Activated CD4-positive, alpha-beta T cell treated with anti-CD3 and anti-CD28 coated beads for 36 hours (primary cell): Measurements from ENCODE around the gene WDR74. TPM values are rescaled to one million over a fixed set of nuclear protein-coding genes. Genes with fewer than 3 reads are reported as not detected.

ENCODE experiments used
- ATAC-seq: fragments of 200-7000 bp; cut with Tn5 transposase; one replicate; pipeline ENCODE4 v1.10.0; 2021; ENCODE audit warnings: mild to moderate bottlenecking, moderate library complexity
- CTCF ChIA-PET: fragments of 350-600 bp; sonication (Branson Sonifier 250); formaldehyde crosslinking; loops from one replicate; lab custom pipeline; 2021; ENCODE audit warnings: antibody characterized with exemption; lab: Charles Lee
- POLR2A ChIA-PET: fragments of 350-600 bp; sonication (Branson Sonifier 250); formaldehyde crosslinking; loops from one replicate; lab custom pipeline; 2021; ENCODE audit warnings: antibody characterized with exemption, inconsistent platforms; lab: Charles Lee
- DNase-seq: peaks from one replicate; pipeline ENCODE4 v3.0.0-alpha.2; 2020
- H3K27ac Mint-ChIP-seq: one replicate; pipeline ENCODE4 v1.8.0; 2021; ENCODE audit warnings: mixed read lengths
- H3K27me3 Mint-ChIP-seq: one replicate; pipeline ENCODE4 v1.8.0; 2021; ENCODE audit warnings: mixed read lengths
- H3K36me3 Mint-ChIP-seq: one replicate; pipeline ENCODE4 v1.8.0; 2021; ENCODE audit warnings: low read depth, mixed read lengths
- H3K4me1 Mint-ChIP-seq: one replicate; pipeline ENCODE4 v1.8.0; 2021; ENCODE audit warnings: mixed read lengths
- H3K4me3 Mint-ChIP-seq: one replicate; pipeline ENCODE4 v1.8.0; 2021; ENCODE audit warnings: mild to moderate bottlenecking, moderate library complexity, mixed read lengths
- H3K9me3 Mint-ChIP-seq: one replicate; pipeline ENCODE4 v1.8.0; 2021; ENCODE audit warnings: low read depth, mixed read lengths
- intact Hi-C, 2 experiments: fragments of 100-400 bp; cut with DNase I in 1 of 2; cut with micrococcal nuclease in 1 of 2; formaldehyde crosslinking; loops; one replicate each; pipeline versions ENCODE4 v1.14.2 to v1.15.1; 2022 to 2024; cut with DNase I, micrococcal nuclease
- total RNA-seq, 2 experiments: library from RNA; stranded (reverse); gene quantifications; one replicate each; pipeline ENCODE4 v1.2.3, GENCODE V29; 2021

WDR74 gene
- total RNA-seq, 2 experiments from 2014 or later: 83.1 to 93.1 TPM

DNA sequence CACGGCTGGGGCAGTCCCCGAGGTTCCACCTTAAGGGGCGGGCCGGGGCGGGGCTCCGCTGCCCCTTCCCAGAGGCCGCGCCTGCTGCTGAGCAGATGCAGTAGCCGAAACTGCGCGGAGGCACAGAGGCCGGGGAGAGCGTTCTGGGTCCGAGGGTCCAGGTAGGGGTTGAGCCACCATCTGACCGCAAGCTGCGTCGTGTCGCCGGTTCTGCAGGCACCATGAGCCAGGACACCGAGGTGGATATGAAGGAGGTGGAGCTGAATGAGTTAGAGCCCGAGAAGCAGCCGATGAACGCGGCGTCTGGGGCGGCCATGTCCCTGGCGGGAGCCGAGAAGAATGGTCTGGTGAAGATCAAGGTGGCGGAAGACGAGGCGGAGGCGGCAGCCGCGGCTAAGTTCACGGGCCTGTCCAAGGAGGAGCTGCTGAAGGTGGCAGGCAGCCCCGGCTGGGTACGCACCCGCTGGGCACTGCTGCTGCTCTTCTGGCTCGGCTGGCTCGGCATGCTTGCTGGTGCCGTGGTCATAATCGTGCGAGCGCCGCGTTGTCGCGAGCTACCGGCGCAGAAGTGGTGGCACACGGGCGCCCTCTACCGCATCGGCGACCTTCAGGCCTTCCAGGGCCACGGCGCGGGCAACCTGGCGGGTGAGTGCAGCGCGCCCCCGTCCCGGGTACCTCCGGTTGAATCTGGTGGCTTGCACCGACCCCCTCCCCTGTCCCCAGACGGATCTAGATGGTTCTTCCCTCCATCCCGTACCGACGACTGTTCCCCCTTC is 41.6 kb upstream of the WDR74 start, which contains the start of gene SLC3A2:
Gene SLC3A2 (plus strand): TSS at position 94 of the 776 bp plus-strand sequence. CDS start 128 bp downstream, at position 222.
- Mint-ChIP-seq H3K27ac (peak within 1 kb of the TSS; percentile 100), H3K4me1 (peaks cover 44% of the 10 kb centered on the region), H3K4me3 (peak within 1 kb of the TSS; percentile 99), H3K9me3 (no peaks in the 10 kb centered on the region), H3K27me3 (no peaks in the 10 kb centered on the region), H3K36me3 (peaks cover 77% of the 10 kb centered on the region)
- ChIA-PET CTCF (interaction anchor here (0.6 to 2.6 kb wide), 16 partner anchors 8 to 456 kb away, joined by 3 to 17 read pairs (median 4); partner anchors contain the start of genes EEF1G, LBHD1, TMEM179B and UQCC3), POLR2A (interaction anchor here (0.5 to 6.1 kb wide), 22 partner anchors 9 to 329 kb away, joined by 3 to 71 read pairs (median 4); partner anchors contain the start of genes C11orf98, EEF1G, HNRNPUL2 and MTA2)
- intact Hi-C loops: loop anchor here (1.0 to 10.0 kb wide), 23 partner anchors 25 to 1424 kb away; partner anchors contain the start of genes HNRNPUL2 (in 2 of the 2), NXF1 (in 2 of the 2), TMEM179B (in 2 of the 2) and ATL3 (in 1 of the 2)
- peak; percentile 94 for DNase-seq
- ATAC-seq: peak; percentile 75

DNA sequence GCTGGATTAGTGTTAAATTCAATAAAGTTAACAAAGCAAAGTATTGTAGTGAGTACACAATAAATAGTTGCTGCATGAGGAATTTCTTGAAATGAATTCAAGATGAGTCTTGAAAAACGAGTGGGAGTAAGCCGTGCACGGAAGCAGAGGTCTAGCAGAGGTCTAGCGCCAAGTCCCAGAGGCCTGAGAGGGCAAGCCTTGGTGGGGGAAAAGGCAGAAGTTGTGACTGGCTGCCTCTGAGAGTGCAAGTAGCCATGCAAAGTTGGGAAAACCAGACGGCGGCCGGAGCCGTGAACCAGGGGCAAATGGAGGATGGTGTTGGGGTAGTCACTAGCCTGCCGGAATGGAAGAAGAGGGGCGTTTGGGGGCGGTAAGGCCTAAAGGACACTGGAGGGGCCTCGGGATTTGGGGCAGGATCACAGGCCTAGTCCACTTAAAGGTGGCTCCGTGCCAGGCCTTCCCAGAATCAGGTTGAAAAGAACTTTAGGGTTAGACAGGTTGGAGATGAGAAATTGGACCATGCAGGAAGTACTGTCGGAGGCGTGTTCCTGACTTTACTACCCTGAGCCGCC is 40.9 kb upstream of the WDR74 start:
- H3K9me3 Mint-ChIP-seq: no peaks in the 10 kb centered on the region
- peak overlapping the region; percentile 100 for H3K27ac Mint-ChIP-seq
- CTCF ChIA-PET: interaction anchor here (0.8 to 2.1 kb wide), 7 partner anchors 10 to 455 kb away, joined by 3 to 17 read pairs (median 4); partner anchors contain the start of genes LBHD1, TMEM179B and UQCC3
- DNase-seq (peak; percentile 74), ATAC-seq (peak; percentile 40)
- intact Hi-C loops: loop anchor here (1.0 to 10.0 kb wide), 12 partner anchors 48 to 1424 kb away; partner anchors contain the start of genes ATL3 (in 1 of the 2), CATSPERZ (in 1 of the 2), ESRRA (in 1 of the 2) and NXF1 (in 1 of the 2)
- H3K4me3 Mint-ChIP-seq: peak overlapping the region; percentile 99
- H3K27me3 Mint-ChIP-seq: no peaks in the 10 kb centered on the region
- peaks cover 39% of the 10 kb centered on the region for H3K4me1 Mint-ChIP-seq
- POLR2A ChIA-PET: interaction anchor here (1.3 to 6.1 kb wide), 5 partner anchors 10 to 40 kb away, joined by 7 to 71 read pairs (median 13); partner anchors contain the start of gene WDR74
- peaks cover 72% of the 10 kb centered on the region for H3K36me3 Mint-ChIP-seq

DNA sequence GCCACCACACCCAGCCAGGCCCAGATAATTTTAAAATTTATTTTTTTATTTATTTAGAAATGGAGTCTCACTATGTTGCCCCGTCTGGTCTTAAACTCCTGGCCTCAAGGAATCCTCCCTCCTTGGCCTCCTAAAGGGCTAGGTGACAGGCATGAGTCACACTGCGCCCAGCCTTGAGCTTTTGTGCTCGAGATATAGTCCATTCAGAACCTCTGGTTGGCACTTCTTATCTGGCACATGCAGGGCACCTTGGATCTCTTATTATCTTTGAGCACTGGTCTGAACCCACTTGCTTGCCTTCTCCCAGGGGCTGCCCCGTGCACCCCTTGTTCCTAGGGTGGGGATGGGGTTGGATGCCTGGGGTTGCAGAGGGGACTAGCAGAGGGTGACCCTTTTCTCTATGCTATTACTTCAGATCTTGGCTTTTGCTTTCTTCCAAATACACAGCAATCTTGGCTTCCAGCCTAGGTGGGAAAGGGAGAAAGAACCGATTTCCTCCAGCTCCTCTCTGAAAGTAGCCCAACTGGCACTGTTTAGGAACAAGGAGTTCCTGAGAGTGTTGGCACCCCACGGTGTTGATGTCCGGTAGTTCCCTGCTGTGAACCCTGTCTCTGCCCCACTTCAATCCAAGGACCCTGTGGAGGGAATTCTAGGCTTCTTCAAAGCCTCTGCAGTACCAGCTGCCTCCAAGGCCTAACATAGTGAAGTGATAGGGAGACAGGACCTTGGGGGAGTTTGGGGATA is 40.0 kb upstream of the WDR74 start:
- DNase-seq: no peak
- POLR2A ChIA-PET: interaction anchor here (1.3 to 6.1 kb wide), 2 partner anchors 24 to 38 kb away, joined by 10 to 65 read pairs; no protein-coding TSS in a partner anchor
- peaks cover 69% of the 10 kb centered on the region for H3K36me3 Mint-ChIP-seq

DNA sequence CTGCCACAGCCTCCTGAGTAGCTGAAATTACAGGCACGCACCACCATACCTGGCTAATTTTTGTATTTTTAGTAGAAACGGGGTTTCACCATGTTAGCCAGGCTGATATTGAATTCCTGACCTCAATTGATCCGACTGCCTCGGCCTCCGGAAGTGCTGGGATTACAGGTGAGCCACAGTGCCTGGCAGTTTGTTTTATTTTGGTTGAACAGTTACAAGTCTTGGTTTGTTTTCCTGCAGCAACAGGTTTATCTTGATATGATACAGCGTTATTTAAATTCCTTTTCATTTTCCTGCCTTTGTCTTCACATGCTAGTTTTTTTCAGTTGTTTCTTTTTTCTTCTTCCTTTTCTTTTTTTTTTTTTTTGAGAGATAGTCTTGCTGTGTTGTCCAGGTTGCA is 37.3 kb upstream of the WDR74 start:
- intact Hi-C loops: no loop called here
- no peaks in the 10 kb centered on the region for H3K27me3 Mint-ChIP-seq
- DNase-seq: no peak
- H3K9me3 Mint-ChIP-seq: no peaks in the 10 kb centered on the region
- ChIA-PET POLR2A (no interaction called here), CTCF (no interaction called here)
- no peak overlapping the region for H3K27ac Mint-ChIP-seq
- ATAC-seq: no peak
- H3K4me3 Mint-ChIP-seq: no peak overlapping the region
- peaks cover 14% of the 10 kb centered on the region for H3K4me1 Mint-ChIP-seq
- H3K36me3 Mint-ChIP-seq: peaks cover 48% of the 10 kb centered on the region

More for the DNA sequence above, 40.0 kb upstream of the WDR74 start:
- Mint-ChIP-seq H3K4me3 (peak overlapping the region; percentile 99), H3K27me3 (no peaks in the 10 kb centered on the region), H3K27ac (peak overlapping the region; percentile 100), H3K4me1 (peaks cover 33% of the 10 kb centered on the region), H3K9me3 (no peaks in the 10 kb centered on the region)
- CTCF ChIA-PET: interaction anchor here (0.6 to 1.0 kb wide), 3 partner anchors 11 to 93 kb away, joined by 3 to 4 read pairs (median 3); partner anchors contain the start of gene NXF1
- intact Hi-C loops: no loop called here
- no peak for ATAC-seq

DNA sequence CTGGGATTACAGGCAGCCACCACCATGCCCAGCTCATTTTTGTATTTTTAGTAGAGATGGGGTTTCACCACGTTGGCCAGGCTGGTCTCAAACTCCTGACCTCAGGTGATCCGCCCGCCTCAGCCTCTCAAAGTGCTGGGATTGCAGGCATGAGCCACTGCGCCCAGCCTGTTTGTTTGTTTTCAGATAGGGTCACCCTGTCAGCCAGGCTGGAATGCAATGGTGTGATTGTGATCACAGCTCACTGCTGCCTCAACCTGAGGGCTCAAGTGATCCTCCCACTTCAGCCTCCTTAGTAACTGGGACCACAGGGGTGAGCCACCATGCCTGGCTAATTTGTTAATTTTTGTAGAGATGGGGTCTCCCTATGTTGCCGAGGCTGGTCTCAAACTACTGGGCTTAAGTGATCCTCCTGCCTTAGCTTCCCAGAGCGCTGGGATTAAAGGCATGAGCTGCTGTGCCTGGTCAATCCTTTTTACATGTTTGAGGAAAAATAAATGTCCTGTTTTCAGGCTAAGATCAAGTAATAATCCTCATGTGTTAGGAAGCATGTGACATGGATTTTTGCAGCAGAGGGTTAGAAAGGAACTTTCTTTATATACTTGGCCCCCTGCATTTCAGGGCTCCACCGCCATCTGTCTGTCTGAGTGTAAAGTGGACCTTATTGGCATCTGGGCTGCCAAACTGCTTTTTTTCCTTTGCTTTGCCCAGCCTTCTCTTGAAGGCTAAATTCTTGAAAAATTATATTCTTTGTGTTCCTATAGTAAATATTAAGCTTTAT is 36.5 kb upstream of the WDR74 start:
- peaks cover 14% of the 10 kb centered on the region for H3K4me1 Mint-ChIP-seq
- no peaks in the 10 kb centered on the region for H3K27me3 Mint-ChIP-seq
- intact Hi-C loops: no loop called here
- no peak overlapping the region for H3K27ac Mint-ChIP-seq
- DNase-seq: no peak
- no peak overlapping the region for H3K4me3 Mint-ChIP-seq
- peaks cover 43% of the 10 kb centered on the region for H3K36me3 Mint-ChIP-seq
- POLR2A ChIA-PET: interaction anchor here (1.1 kb wide), 1 partner anchor 20 kb away, joined by 3 read pairs; no protein-coding TSS in a partner anchor
- no peaks in the 10 kb centered on the region for H3K9me3 Mint-ChIP-seq
- ATAC-seq: no peak
- CTCF ChIA-PET: interaction anchor here (0.7 to 1.1 kb wide), 3 partner anchors 14 to 440 kb away, joined by 3 to 4 read pairs (median 3); no protein-coding TSS in a partner anchor

DNA sequence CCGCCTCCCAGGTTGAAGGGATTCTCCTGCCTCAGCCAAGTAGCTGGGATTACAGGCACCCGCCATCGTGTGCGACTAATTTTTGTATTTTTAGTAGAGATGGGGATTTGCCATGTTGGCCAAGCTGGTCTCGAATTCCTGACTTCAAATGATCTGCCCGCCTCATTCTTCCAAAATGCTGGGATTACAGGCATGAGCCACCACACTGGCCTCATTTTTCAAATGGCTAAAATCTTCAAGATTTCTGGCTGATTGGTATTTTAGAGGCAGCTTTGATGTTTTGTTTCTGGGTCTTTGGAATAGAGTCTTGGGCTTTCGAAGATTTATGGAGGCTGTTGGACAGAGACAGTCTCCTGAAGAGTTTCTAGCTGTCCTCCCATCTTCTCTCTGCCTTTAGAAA is 35.5 kb upstream of the WDR74 start:
- Mint-ChIP-seq H3K4me3 (no peak overlapping the region), H3K27ac (no peak overlapping the region), H3K27me3 (no peaks in the 10 kb centered on the region), H3K9me3 (no peaks in the 10 kb centered on the region), H3K4me1 (peaks cover 7% of the 10 kb centered on the region), H3K36me3 (peaks cover 34% of the 10 kb centered on the region)
- ChIA-PET POLR2A (interaction anchor here (0.7 kb wide), 1 partner anchor 228 kb away, joined by 4 read pairs; no protein-coding TSS in a partner anchor), CTCF (interaction anchor here (1.0 to 1.1 kb wide), 3 partner anchors 13 to 31 kb away, joined by 3 to 4 read pairs (median 3); no protein-coding TSS in a partner anchor)
- intact Hi-C loops: no loop called here
- no peak for ATAC-seq
- DNase-seq: no peak

DNA sequence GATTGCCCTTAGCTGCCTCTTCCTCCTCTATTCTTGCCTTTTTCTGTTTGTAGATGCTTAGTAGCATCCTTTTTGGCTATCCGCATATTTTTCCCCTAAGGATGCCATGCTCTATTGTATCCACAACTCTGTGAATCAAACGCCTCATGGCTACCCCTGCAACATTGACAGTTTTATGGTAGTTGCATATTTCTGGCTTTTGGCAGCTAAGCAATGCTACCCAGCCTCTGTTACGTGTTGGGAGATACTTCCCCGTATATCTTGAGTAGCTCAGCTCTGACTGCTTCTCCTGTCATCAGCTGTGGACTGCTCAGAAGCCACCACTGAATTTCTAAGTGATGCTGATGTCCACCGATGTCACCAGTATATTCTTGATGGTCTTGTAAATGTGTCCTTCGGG is 26.2 kb upstream of the WDR74 start:
- ATAC-seq (no peak), DNase-seq (no peak)
- Mint-ChIP-seq H3K27me3 (no peaks in the 10 kb centered on the region), H3K4me3 (no peak overlapping the region), H3K4me1 (peaks cover 19% of the 10 kb centered on the region), H3K27ac (no peak overlapping the region), H3K36me3 (peaks cover 11% of the 10 kb centered on the region), H3K9me3 (no peaks in the 10 kb centered on the region)
- intact Hi-C loops: loop anchor here in 1 of 2 experiments (10.0 kb wide), 1 partner anchor 471 kb away; no protein-coding TSS in a partner anchor
- ChIA-PET CTCF (interaction anchor here (0.6 to 2.6 kb wide), 7 partner anchors 9 to 441 kb away, joined by 3 to 10 read pairs (median 3); partner anchors contain the start of gene TUT1), POLR2A (interaction anchor here (0.6 kb wide), 1 partner anchor 367 kb away, joined by 10 read pairs; no protein-coding TSS in a partner anchor)

DNA sequence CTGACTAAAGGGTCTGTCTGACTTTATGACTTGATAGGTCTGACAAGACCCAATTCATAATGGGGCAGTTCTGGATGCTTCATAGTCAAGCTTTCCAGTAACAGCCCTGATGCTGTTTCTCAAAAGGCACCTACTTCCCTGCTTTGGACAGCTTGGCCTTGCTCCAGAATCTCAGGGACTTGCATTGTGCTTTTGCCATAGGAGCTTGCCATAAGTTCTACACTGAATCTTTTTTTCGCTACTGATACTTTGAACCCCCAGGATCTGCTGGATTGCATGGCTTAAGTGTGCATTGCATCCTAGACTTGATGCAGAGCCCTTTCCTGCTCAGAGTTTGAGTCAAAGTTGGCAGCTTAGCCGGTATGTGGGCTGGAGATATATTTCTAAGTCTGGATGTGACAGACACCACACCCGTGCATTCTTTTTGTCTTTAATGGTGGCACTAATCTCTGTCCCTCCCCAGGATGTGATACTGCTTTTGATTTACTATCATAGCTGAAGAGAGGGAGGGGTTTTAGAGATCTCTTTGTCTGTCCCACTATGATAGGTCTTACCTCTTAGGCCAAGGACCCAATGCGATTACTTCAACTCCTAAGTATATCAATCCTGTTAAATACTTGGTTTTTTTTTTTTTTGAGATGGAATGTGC is 24.4 kb upstream of the WDR74 start:
- ATAC-seq (no peak), DNase-seq (no peak)
- POLR2A ChIA-PET: interaction anchor here (0.5 to 2.3 kb wide), 3 partner anchors 22 to 437 kb away, joined by 3 to 9 read pairs (median 3); partner anchors contain the start of gene WDR74
- intact Hi-C loops: loop anchor here in 1 of 2 experiments (5.0 to 10.0 kb wide), 2 partner anchors 272 to 469 kb away; partner anchors contain the start of gene TUT1
- H3K27me3 Mint-ChIP-seq: no peaks in the 10 kb centered on the region
- CTCF ChIA-PET: interaction anchor here (0.6 to 3.5 kb wide), 8 partner anchors 27 to 271 kb away, joined by 3 to 30 read pairs (median 4); no protein-coding TSS in a partner anchor
- peaks cover 17% of the 10 kb centered on the region for H3K36me3 Mint-ChIP-seq
- peak overlapping the region; percentile 28 for H3K27ac Mint-ChIP-seq
- H3K9me3 Mint-ChIP-seq: no peaks in the 10 kb centered on the region
- peaks cover 32% of the 10 kb centered on the region for H3K4me1 Mint-ChIP-seq
- no peak overlapping the region for H3K4me3 Mint-ChIP-seq
